IMR-90 (cell line): ENCODE measurements around the gene GPATCH2L. TPM values are rescaled to one million over a fixed set of nuclear protein-coding genes. Genes with fewer than 3 reads are reported as not detected.

Experiments used
- ATAC-seq: fragments of 200-7000 bp; cut with Tn5 transposase; 2 replicates; pipeline ENCODE4 v1.9.1; 2020; ENCODE audit warnings: low read depth, mild to moderate bottlenecking, moderate library complexity
- BruUV-seq: library from RNA; stranded (reverse); fragments of 400-500 nt; replicated peaks from 2 replicates; lab custom pipeline; 2021; lab: Mats Ljungman, UMichigan
- CTCF ChIA-PET: fragments of 300-600 bp; formaldehyde crosslinking; extraction: SDS; loops from one replicate; lab custom pipeline; 2021; ENCODE audit warnings: antibody characterized with exemption; lab: Yijun Ruan, JAX
- POLR2A ChIA-PET: fragments of 300-600 bp; sonication (Branson Sonifier 250); formaldehyde crosslinking; loops from one replicate; lab custom pipeline; 2022; ENCODE audit warnings: antibody characterized with exemption; ENCODE audit not compliant: unreplicated experiment; lab: Charles Lee
- DNase-seq: peaks from one replicate; pipeline ENCODE4 v3.0.0; 2013
- H2AFZ ChIP-seq: replicated peaks from 2 replicates; pipeline ENCODE3; 2013; ENCODE audit warnings: low read length, mild to moderate bottlenecking; ENCODE audit not compliant: poor library complexity
- H2AK5ac ChIP-seq: 2 replicates; pipeline ENCODE4 v1.6.1; 2013; ENCODE audit warnings: low read depth, low read length, inconsistent platforms
- H2AK9ac ChIP-seq: replicated peaks from 2 replicates; pipeline ENCODE3; 2013; ENCODE audit warnings: mild to moderate bottlenecking, low read depth, low read length, moderate library complexity; ENCODE audit not compliant: poor library complexity
- H2BK120ac ChIP-seq: 2 replicates; pipeline ENCODE4 v1.6.1; 2013; ENCODE audit warnings: low read depth, low read length, inconsistent platforms
- H2BK15ac ChIP-seq: 3 replicates; pipeline ENCODE4 v1.6.1; 2013; ENCODE audit warnings: low read depth, low read length, inconsistent platforms
- H2BK20ac ChIP-seq: 2 replicates; pipeline ENCODE4 v1.6.1; 2013; ENCODE audit warnings: low read depth, mild to moderate bottlenecking, inconsistent platforms, low read length, moderate library complexity
- H2BK5ac ChIP-seq: 2 replicates; pipeline ENCODE4 v1.6.1; 2013; ENCODE audit warnings: mild to moderate bottlenecking, low read depth, low read length, inconsistent platforms; ENCODE audit not compliant: poor library complexity, severe bottlenecking
- H3K14ac ChIP-seq: replicated peaks from 2 replicates; pipeline ENCODE4 v1.6.1; 2013; ENCODE audit warnings: low read depth, low read length, inconsistent platforms
- H3K18ac ChIP-seq: 2 replicates; pipeline ENCODE4 v1.6.1; 2013; ENCODE audit warnings: low read depth, low read length, control low read depth
- H3K23ac ChIP-seq: 2 replicates; pipeline ENCODE4 v1.6.1; 2013; ENCODE audit warnings: low read depth, low read length, inconsistent platforms
- H3K27ac ChIP-seq: 2 replicates; pipeline ENCODE4 v1.5.1; 2013; ENCODE audit warnings: mild to moderate bottlenecking, control low read depth, low read length; ENCODE audit not compliant: insufficient read depth
- H3K27me3 ChIP-seq: 2 replicates; pipeline ENCODE4 v1.6.1; 2013; ENCODE audit warnings: low read length; ENCODE audit not compliant: control insufficient read depth, insufficient read depth
- H3K36me3 ChIP-seq: 2 replicates; pipeline ENCODE4 v1.6.1; 2013; ENCODE audit warnings: low read length, mixed read lengths; ENCODE audit not compliant: control insufficient read depth, insufficient read depth
- H3K4ac ChIP-seq: 2 replicates; pipeline ENCODE4 v1.6.1; 2013; ENCODE audit warnings: low read depth, low read length, inconsistent platforms
- H3K4me1 ChIP-seq: 2 replicates; pipeline ENCODE4 v1.6.1; 2013; ENCODE audit warnings: low read length, mixed read lengths; ENCODE audit not compliant: control insufficient read depth, insufficient read depth
- H3K4me2 ChIP-seq: 2 replicates; pipeline ENCODE4 v1.6.1; 2013; ENCODE audit warnings: low read depth, mild to moderate bottlenecking, control low read depth, low read length, moderate library complexity
- H3K4me3 ChIP-seq: 2 replicates; pipeline ENCODE4 v1.5.1; 2013; ENCODE audit warnings: low read depth, mild to moderate bottlenecking, control low read depth, low read length, moderate library complexity; ENCODE audit not compliant: insufficient read depth
- H3K56ac ChIP-seq: 2 replicates; pipeline ENCODE4 v1.6.1; 2013; ENCODE audit warnings: low read length, inconsistent platforms; ENCODE audit not compliant: insufficient read depth; ENCODE audit errors: extremely low read depth
- H3K79me1 ChIP-seq, 2 experiments: 2 replicates each; pipeline ENCODE4 v1.6.1; 2013; ENCODE audit warnings: low read length in 2 of 2, inconsistent platforms in 1 of 2, low read depth in 1 of 2
- H3K9ac ChIP-seq: 2 replicates; pipeline ENCODE4 v1.6.1; 2013; ENCODE audit warnings: low read depth, low read length, control low read depth
- H3K9me1 ChIP-seq: 2 replicates; pipeline ENCODE4 v1.6.1; 2013; ENCODE audit warnings: low read length, inconsistent platforms; ENCODE audit not compliant: insufficient read depth
- H3K9me3 ChIP-seq: 2 replicates; pipeline ENCODE4 v1.6.1; 2013; ENCODE audit warnings: low read length; ENCODE audit not compliant: control insufficient read depth, insufficient read depth
- H4K20me1 ChIP-seq: 2 replicates; pipeline ENCODE4 v1.6.1; 2013; ENCODE audit warnings: low read length, inconsistent platforms; ENCODE audit not compliant: insufficient read depth
- H4K5ac ChIP-seq: 2 replicates; pipeline ENCODE4 v1.6.1; 2013; ENCODE audit warnings: mild to moderate bottlenecking, low read depth, low read length, control low read depth
- H4K8ac ChIP-seq, 2 experiments: 2 replicates each; pipeline ENCODE4 v1.6.1; 2013; ENCODE audit warnings: low read depth in 2 of 2, low read length in 2 of 2, control low read depth in 1 of 2, inconsistent platforms in 1 of 2
- H4K91ac ChIP-seq: 2 replicates; pipeline ENCODE4 v1.6.1; 2013; ENCODE audit warnings: low read depth, low read length, inconsistent platforms; ENCODE audit not compliant: insufficient read depth
- BHLHE40 ChIP-seq: fragments of 150-350 bp; IDR thresholded peaks from 2 replicates; pipeline ENCODE4 v1.6.1; 2016; ENCODE audit warnings: mild to moderate bottlenecking, low read depth, low read length
- CEBPB ChIP-seq: IDR thresholded peaks from 2 replicates; pipeline ENCODE4 v1.6.1; 2012; ENCODE audit warnings: low read depth, low read length, improper control_type of control experiment
- CTCF ChIP-seq: conservative IDR thresholded peaks from 2 replicates; pipeline ENCODE4 v1.5.1; 2012; ENCODE audit warnings: mild to moderate bottlenecking, low read depth, low read length, improper control_type of control experiment
- FOS ChIP-seq: fragments of 150-350 bp; IDR thresholded peaks from 2 replicates; pipeline ENCODE4 v1.6.1; 2016; ENCODE audit warnings: low read depth, low read length
- MXI1 ChIP-seq: IDR thresholded peaks from 2 replicates; pipeline ENCODE4 v1.6.1; 2012; ENCODE audit warnings: low read depth, mild to moderate bottlenecking, low read length, moderate library complexity, borderline replicate concordance
- POLR2A ChIP-seq: IDR thresholded peaks from 2 replicates; pipeline ENCODE4 v1.6.1; 2012; ENCODE audit warnings: mild to moderate bottlenecking, low read depth, low read length
- RAD21 ChIP-seq: IDR thresholded peaks from 2 replicates; pipeline ENCODE4 v1.6.1; 2012; ENCODE audit warnings: low read length, improper control_type of control experiment
- RFX5 ChIP-seq: IDR thresholded peaks from 2 replicates; pipeline ENCODE4 v1.8.0; 2012; ENCODE audit warnings: low read depth, mild to moderate bottlenecking, low read length, moderate library complexity
- SMC3 ChIP-seq: fragments of 150-350 bp; IDR thresholded peaks from 2 replicates; pipeline ENCODE4 v1.6.1; 2016; ENCODE audit warnings: low read depth, mild to moderate bottlenecking, antibody characterized with exemption, low read length, moderate library complexity
- WGBS, 2 experiments: methylation state at CpG; one replicate each; pipeline versions ENCODE4 v1.1.5 to v1.1.7; 2013; ENCODE audit warnings: missing lambda C conversion rate in 2 of 2; ENCODE audit not compliant: insufficient read length in 1 of 2; ENCODE audit errors: extremely low coverage in 2 of 2; 5-methylcytosine and 5-hydroxymethylcytosine counted together
- dilution Hi-C: fragments of 300-500 bp; cut with HindIII; formaldehyde crosslinking; loops from one replicate; pipeline ENCODE4 v1.14.3; 2018; ENCODE audit warnings: low sequenced_read_pairs; ENCODE audit not compliant: unreplicated experiment
- in situ Hi-C: fragments of 300-500 bp; cut with MboI; formaldehyde crosslinking; loops from 3 replicates; pipeline ENCODE4 v1.14.3; 2019; ENCODE audit warnings: low sequenced_read_pairs, inconsistent platforms, mixed read lengths
- intact Hi-C: fragments of 100-400 bp; cut with micrococcal nuclease; formaldehyde crosslinking; loops from 2 replicates; pipeline ENCODE4 v1.10.0; 2022
- polyA plus RNA-seq, 3 experiments: library from polyadenylated mRNA; depleted of rRNA; stranded (reverse); fragments of >200 nt; gene quantifications; 2 replicates each; pipeline ENCODE4 v1.2.3, GENCODE V29; 2012; ENCODE audit warnings: low replicate concordance in 1 of 3
- total RNA-seq: library from RNA; depleted of rRNA; stranded (reverse); fragments of >200 nt; gene quantifications from 2 replicates; pipeline ENCODE4 v1.2.3, GENCODE V29; 2012
- TF ChIP-seq, protein P1 (sequence below): fragments of 150-350 bp; IDR thresholded peaks from 2 replicates; pipeline ENCODE4 v1.6.1; 2016; ENCODE audit warnings: low read depth, mild to moderate bottlenecking, low read length, moderate library complexity, borderline replicate concordance

Gene GPATCH2L
- total and polyA plus RNA-seq, 2 of the 4 experiments (the other 2 are of a cell fraction): 15.6 to 51.4 TPM

- Histone ChIP-seq H3K4me3 (no peak overlapping the region), H3K9me1 (no peaks in the 10 kb centered on the region; the same call in 1 of the 2 replicates), H2AK9ac (no peak overlapping the region), H3K79me1 (peaks cover 0 to 3% of the 10 kb centered on the region in 2 experiments; a peak in 1 of 4 replicates), H3K23ac (no peak overlapping the region), H3K4me2 (no peak overlapping the region), H2BK120ac (no peak overlapping the region), H3K9me3 (no peaks in the 10 kb centered on the region), H3K18ac (no peak overlapping the region), H3K56ac (no peak overlapping the region), H3K4ac (no peak overlapping the region), H2BK15ac (no peak overlapping the region), H3K27ac (no peak overlapping the region), H3K4me1 (no peaks in the 10 kb centered on the region), H2BK5ac (no peak overlapping the region), H2AK5ac (no peak overlapping the region), H2AFZ (no peak overlapping the region), H4K91ac (no peak overlapping the region), H4K5ac (no peak overlapping the region), H2BK20ac (no peak overlapping the region), H4K8ac (no peak overlapping the region), H4K20me1 (no peaks in the 10 kb centered on the region; the same call in 1 of the 2 replicates), H3K9ac (no peak overlapping the region), H3K27me3 (no peaks in the 10 kb centered on the region), H3K36me3 (no peaks in the 10 kb centered on the region; the same call in 1 of the 2 replicates), H3K14ac (no peak overlapping the region)
- dilution Hi-C loops: no loop called here
- DNase-seq (no peak), ATAC-seq (no peak)
- ChIA-PET POLR2A (no interaction called here), CTCF (no interaction called here)
- no TSS peak for BruUV-seq
- in situ Hi-C loops: no loop called here
- intact Hi-C loops: no loop called here
- TF ChIP-seq RFX5 (no peak), FOS (no peak), MXI1 (no peak), SMC3 (no peak), RAD21 (no peak), BHLHE40 (no peak), CEBPB (no peak), CTCF (no peak), POLR2A (no peak)
- TF ChIP-seq, protein P1, sequence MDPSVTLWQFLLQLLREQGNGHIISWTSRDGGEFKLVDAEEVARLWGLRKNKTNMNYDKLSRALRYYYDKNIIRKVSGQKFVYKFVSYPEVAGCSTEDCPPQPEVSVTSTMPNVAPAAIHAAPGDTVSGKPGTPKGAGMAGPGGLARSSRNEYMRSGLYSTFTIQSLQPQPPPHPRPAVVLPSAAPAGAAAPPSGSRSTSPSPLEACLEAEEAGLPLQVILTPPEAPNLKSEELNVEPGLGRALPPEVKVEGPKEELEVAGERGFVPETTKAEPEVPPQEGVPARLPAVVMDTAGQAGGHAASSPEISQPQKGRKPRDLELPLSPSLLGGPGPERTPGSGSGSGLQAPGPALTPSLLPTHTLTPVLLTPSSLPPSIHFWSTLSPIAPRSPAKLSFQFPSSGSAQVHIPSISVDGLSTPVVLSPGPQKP: no peak
- WGBS, 2 experiments: no CpG with 5 or more reads among the region's 3 CpGs
Measured at GRCh38 chr14:76212242-76212641, 60.5 kb downstream of the GPATCH2L start.
